Uterus (tissue), 2 donors: ENCODE results near the gene SLC2A10.

ENCODE experiments used
- CTCF ChIP-seq, 4 experiments: fragments of 200-600 bp in 2 of 4; fragments of 450-650 bp in 2 of 4; sonication (generic) in 2 of 4; IDR thresholded peaks; one replicate each; pipeline ENCODE4 v1.5.1; 2016 to 2019; ENCODE audit warnings: antibody characterized with exemption in 4 of 4, mild to moderate bottlenecking in 2 of 4, moderate library complexity in 1 of 4
- POLR2A ChIP-seq, 2 donors: fragments of 450-650 bp; IDR thresholded peaks; one replicate each; pipeline ENCODE4 v1.6.1; 2016; ENCODE audit warnings: antibody characterized with exemption in 2 of 2, mild to moderate bottlenecking in 1 of 2, moderate library complexity in 1 of 2

- TF ChIP-seq CTCF (IDR thresholded peaks at IDR 0.05) (no peak), POLR2A (IDR thresholded peaks at IDR 0.05) (no peak)
Observed at GRCh38 chr20:46700481-46700880, 9.0 kb upstream of the SLC2A10 start.
